HEK293 (cell line): ENCODE results near the gene ZNF367.

Experiments used
- CTCF ChIA-PET: fragments of 350-600 bp; formaldehyde crosslinking; extraction: SDS; loops from one replicate; lab custom pipeline; 2021; ENCODE audit warnings: antibody characterized with exemption; lab: Yijun Ruan, JAX
- POLR2A ChIA-PET: fragments of 300-600 bp; formaldehyde crosslinking; extraction: SDS; loops from one replicate; lab custom pipeline; 2020; ENCODE audit warnings: antibody characterized with exemption, inconsistent platforms; lab: Yijun Ruan, JAX
- H3K27ac ChIP-seq: fragments of 200-500 bp; sonication (Bioruptor generic); 2 replicates; pipeline ENCODE4 v1.5.1; 2014; ENCODE audit warnings: low read depth, low read length, control low read depth, inconsistent platforms; ENCODE audit errors: extremely low read depth
- H3K36me3 ChIP-seq, 2 experiments: fragments of 200-500 bp in 1 of 2; sonication (Bioruptor generic) in 1 of 2; 1 replicate in 1 of 2; 2 replicates in 1 of 2; pipeline ENCODE4 v1.5.1; 2014 to 2017; ENCODE audit warnings: inconsistent platforms in 2 of 2, low read length in 2 of 2; ENCODE audit not compliant: control insufficient read depth in 2 of 2, insufficient read depth in 1 of 2
- H3K4me1 ChIP-seq: fragments of 200-500 bp; sonication (Bioruptor generic); 2 replicates; pipeline ENCODE4 v1.5.1; 2014; ENCODE audit warnings: mild to moderate bottlenecking, low read length, inconsistent platforms; ENCODE audit not compliant: control insufficient read depth, insufficient read depth
- H3K4me3 ChIP-seq: 2 replicates; pipeline ENCODE4 v1.5.1; 2011; ENCODE audit warnings: low read depth, mild to moderate bottlenecking, control low read depth, low read length, moderate library complexity
- H3K9me3 ChIP-seq: fragments of 200-500 bp; sonication (Bioruptor generic); 2 replicates; pipeline ENCODE4 v1.5.1; 2014; ENCODE audit warnings: low read depth, low read length, inconsistent platforms; ENCODE audit not compliant: control insufficient read depth, insufficient read depth
- BCL11B ChIP-seq: fragments of 450-650 bp; formaldehyde crosslinking; IDR thresholded peaks from 2 replicates; pipeline ENCODE4 v1.5.1; 2016; ENCODE audit warnings: low read depth, missing biosample characterization, missing genetic modification characterization
- CTCF ChIP-seq: fragments of 450-650 bp; formaldehyde crosslinking; IDR thresholded peaks from 2 replicates; pipeline ENCODE4 v1.5.1; 2016; ENCODE audit warnings: missing biosample characterization, missing genetic modification characterization
- EGR2 ChIP-seq: fragments of 450-650 bp; formaldehyde crosslinking; IDR thresholded peaks from 2 replicates; pipeline ENCODE4 v1.5.1; 2016; ENCODE audit warnings: low read depth, missing biosample characterization, missing genetic modification characterization
- FEZF1 ChIP-seq: fragments of 450-650 bp; formaldehyde crosslinking; IDR thresholded peaks from 2 replicates; pipeline ENCODE4 v1.5.1; 2016; ENCODE audit warnings: missing biosample characterization, missing genetic modification characterization
- HOXC10 ChIP-seq: sonication (generic); formaldehyde crosslinking; IDR thresholded peaks from 2 replicates; pipeline ENCODE4 v1.8.1; 2023; ENCODE audit warnings: mild to moderate bottlenecking, missing genetic modification reagents
- PBX3 ChIP-seq: sonication (generic); formaldehyde crosslinking; IDR thresholded peaks from 2 replicates; pipeline ENCODE4 v1.8.1; 2022; ENCODE audit warnings: mild to moderate bottlenecking, moderate library complexity, missing genetic modification reagents
- TSHZ1 ChIP-seq: fragments of 450-650 bp; formaldehyde crosslinking; IDR thresholded peaks from 2 replicates; pipeline ENCODE4 v1.5.1; 2016; ENCODE audit warnings: missing biosample characterization, missing genetic modification characterization, borderline replicate concordance
- ZFP37 ChIP-seq: fragments of 450-650 bp; formaldehyde crosslinking; IDR thresholded peaks from 2 replicates; pipeline ENCODE4 v1.5.1; 2016; ENCODE audit warnings: missing biosample characterization, missing genetic modification characterization
- ZNF169 ChIP-seq: fragments of 450-650 bp; formaldehyde crosslinking; IDR thresholded peaks from 2 replicates; pipeline ENCODE4 v1.5.1; 2016; ENCODE audit warnings: missing biosample characterization, missing genetic modification characterization
- ZNF239 ChIP-seq: fragments of 450-650 bp; formaldehyde crosslinking; IDR thresholded peaks from 2 replicates; pipeline ENCODE4 v1.5.1; 2016; ENCODE audit warnings: missing biosample characterization, missing genetic modification characterization
- ZNF324 ChIP-seq: fragments of 450-650 bp; formaldehyde crosslinking; IDR thresholded peaks from 2 replicates; pipeline ENCODE4 v1.5.1; 2016; ENCODE audit warnings: missing biosample characterization, missing genetic modification characterization
- ZNF645 ChIP-seq: fragments of 450-650 bp; formaldehyde crosslinking; IDR thresholded peaks from 2 replicates; pipeline ENCODE4; 2016; ENCODE audit warnings: missing biosample characterization, missing genetic modification characterization
- ZNF664 ChIP-seq: fragments of 450-650 bp; formaldehyde crosslinking; IDR thresholded peaks from 2 replicates; pipeline ENCODE4 v1.5.1; 2016; ENCODE audit warnings: missing biosample characterization, missing genetic modification characterization
- ZNF692 ChIP-seq: fragments of 450-650 bp; formaldehyde crosslinking; IDR thresholded peaks from 2 replicates; pipeline ENCODE4 v1.5.1; 2016; ENCODE audit warnings: missing biosample characterization, missing genetic modification characterization
- ZNF777 ChIP-seq: fragments of 450-650 bp; formaldehyde crosslinking; IDR thresholded peaks from 2 replicates; pipeline ENCODE4 v1.5.1; 2017; ENCODE audit warnings: missing biosample characterization, missing genetic modification characterization, borderline replicate concordance
- ZNF792 ChIP-seq: fragments of 450-650 bp; formaldehyde crosslinking; IDR thresholded peaks from 2 replicates; pipeline ENCODE4 v1.5.1; 2016; ENCODE audit warnings: missing biosample characterization, missing genetic modification characterization
- ZSCAN5A ChIP-seq: fragments of 450-650 bp; formaldehyde crosslinking; IDR thresholded peaks from 2 replicates; pipeline ENCODE4 v1.5.1; 2016; ENCODE audit warnings: missing biosample characterization, missing genetic modification characterization

The ZNF367 gene

GRCh38 chr9:96417051-96417586 is 1.1 kb downstream of the ZNF367 start (continued):
- TF ChIP-seq TSHZ1 (tag by site-specific recombination), result peak; percentile 45; the same call in 1 of the 2 replicates
- no peak for TF ChIP-seq ZNF664
- TF ChIP-seq ZNF324 (tag by site-specific recombination), result 0 out of 2 replicates have a peak, but pooled peaks have one; percentile 54
- TF ChIP-seq BCL11B (tag by site-specific recombination), result 0 out of 2 replicates have a peak, but pooled peaks have one; percentile 54
- peak; percentile 56 for TF ChIP-seq ZNF692 (tag by site-specific recombination)
- TF ChIP-seq PBX3 (CRISPR knock-in tag), result peak; percentile 92
- TF ChIP-seq, all 188 proteins: peak for 39

- H3K27ac ChIP-seq, result no peak overlapping the region
- TF ChIP-seq ZSCAN5A (tag by site-specific recombination), result no peak
- TF ChIP-seq ZNF169 (tag by site-specific recombination), result no peak
- TF ChIP-seq ZFP37 (tag by site-specific recombination), result no peak
- no peak for TF ChIP-seq ZNF777
- 0 out of 2 replicates have a peak, but pooled peaks have one; percentile 18 for TF ChIP-seq CTCF
- TF ChIP-seq EGR2, result no peak
- TF ChIP-seq HOXC10, result no peak
- no peak for TF ChIP-seq ZNF645
- TF ChIP-seq ZNF792 (tag by site-specific recombination), result no peak
- peak; percentile 89 for TF ChIP-seq FEZF1
- TF ChIP-seq ZNF239, result no peak
Measured at GRCh38 chr9:96413302-96414221, 4.6 kb downstream of the ZNF367 start.

More at GRCh38 chr9:96413302-96414221, 4.6 kb downstream of the ZNF367 start:
- Histone ChIP-seq H3K4me3 (no peak overlapping the region), H3K4me1 (no peaks in the 10 kb centered on the region), H3K36me3 (peaks cover 6 to 29% of the 10 kb centered on the region in 2 experiments), H3K9me3 (no peaks in the 10 kb centered on the region)
- ChIA-PET CTCF (interaction anchor here (0.6 to 0.7 kb wide), 2 partner anchors 9 to 1086 kb away, joined by 5 read pairs; no protein-coding TSS in a partner anchor), POLR2A (interaction anchor here (1.0 kb wide), 1 partner anchor 205 kb away, joined by 8 read pairs; no protein-coding TSS in a partner anchor)
